Endometrium (tissue), 2 donors: ENCODE data around the gene CD8B.
A peak's percentile ranks its signal among the peaks of the same experiment; 100 is the strongest.
"Not testable (repeated sequence)": the region's sequence is repeated elsewhere in the genome, so short reads cannot be mapped to it uniquely, and the experiment has no call there.

Experiments
- FAIRE-seq: peaks from 2 replicates; lab custom pipeline; 2012; peaks lifted over from hg19 to GRCh38; lab: Jason Lieb, UNC
- donor health status: control.
- donor health status: control.

CD8B gene

DNA sequence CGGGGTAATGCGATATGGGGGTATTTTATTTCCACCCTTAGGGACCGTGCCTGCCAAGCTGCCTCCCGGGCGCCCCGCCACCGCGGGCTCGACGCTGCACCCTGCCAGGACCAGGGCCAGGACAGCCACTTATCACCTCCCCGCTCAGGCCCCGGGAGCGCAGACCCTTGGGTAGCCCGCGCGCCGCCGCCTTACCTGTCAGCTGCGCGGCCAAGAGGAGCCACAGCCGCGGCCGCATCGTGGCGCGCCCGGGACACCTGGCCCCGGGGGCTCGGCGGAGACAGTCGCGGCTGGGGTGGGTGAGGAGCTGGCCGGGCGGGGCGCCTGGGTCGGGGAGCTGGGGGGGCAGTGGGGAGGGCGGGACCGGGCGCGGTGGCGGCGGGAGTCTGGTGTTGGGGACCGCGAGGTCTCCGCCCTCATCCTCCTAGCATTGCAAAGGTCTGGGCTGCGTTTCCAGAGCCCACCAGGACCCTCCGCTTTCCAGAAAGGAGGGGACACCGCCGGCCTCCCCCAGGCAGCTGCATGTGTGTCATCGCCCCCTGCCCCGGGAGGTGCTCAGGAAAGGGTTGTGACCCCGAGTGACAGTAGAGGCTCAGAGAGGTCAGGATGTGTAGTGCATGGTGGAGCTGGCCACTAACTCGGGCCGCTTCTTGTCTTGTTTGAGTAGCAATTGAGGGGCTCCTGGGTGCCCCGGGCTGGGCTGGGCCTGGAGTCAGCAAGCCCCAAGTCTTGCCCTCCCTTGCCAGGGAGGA, at the start of gene CD8B:
TSS of gene CD8B (minus strand) at position 259 of the 752 bp plus-strand sequence. CDS start at position 238, 21 bp downstream.
- FAIRE-seq = not testable (repeated sequence)

DNA sequence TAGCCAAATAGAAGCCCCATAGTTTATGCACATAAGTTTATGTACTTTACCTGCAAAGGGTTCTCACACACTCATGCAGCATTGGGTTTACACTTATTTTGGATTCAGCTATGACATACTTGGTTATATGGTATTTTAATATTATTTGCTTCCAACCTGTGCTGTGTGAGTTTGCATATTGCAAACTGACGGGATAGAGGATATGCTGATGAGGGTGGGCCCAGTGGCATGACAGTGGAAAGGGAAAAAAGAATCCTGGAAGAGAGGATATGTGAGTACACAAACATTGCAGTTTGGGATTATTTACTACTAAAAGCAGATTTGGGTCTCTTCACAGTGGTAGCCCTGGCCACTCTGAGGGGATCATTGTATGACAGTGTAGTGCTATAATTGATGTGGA, 44.2 kb upstream of the CD8B start:
- FAIRE-seq = not testable (repeated sequence)

DNA sequence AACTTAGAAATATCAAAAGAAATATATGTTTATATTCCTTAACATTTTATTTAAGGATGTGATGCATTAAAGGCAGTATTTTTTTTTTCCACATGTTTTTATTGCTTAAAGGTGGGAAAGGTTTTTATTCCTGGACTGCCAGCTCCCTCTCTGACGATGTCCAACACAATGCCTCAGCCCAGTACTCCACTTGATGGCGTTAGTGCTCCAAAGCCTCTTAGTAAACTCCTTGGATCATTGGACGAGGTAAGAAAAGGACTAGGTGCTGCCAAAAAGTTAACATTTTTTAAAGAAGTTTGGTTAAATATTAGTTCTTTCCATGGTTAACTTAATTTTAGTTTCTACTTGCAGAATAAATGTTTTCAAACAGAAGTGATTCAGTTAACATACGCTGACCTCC, 39.0 kb upstream of the CD8B start:
- FAIRE-seq = peak; percentile 15

DNA sequence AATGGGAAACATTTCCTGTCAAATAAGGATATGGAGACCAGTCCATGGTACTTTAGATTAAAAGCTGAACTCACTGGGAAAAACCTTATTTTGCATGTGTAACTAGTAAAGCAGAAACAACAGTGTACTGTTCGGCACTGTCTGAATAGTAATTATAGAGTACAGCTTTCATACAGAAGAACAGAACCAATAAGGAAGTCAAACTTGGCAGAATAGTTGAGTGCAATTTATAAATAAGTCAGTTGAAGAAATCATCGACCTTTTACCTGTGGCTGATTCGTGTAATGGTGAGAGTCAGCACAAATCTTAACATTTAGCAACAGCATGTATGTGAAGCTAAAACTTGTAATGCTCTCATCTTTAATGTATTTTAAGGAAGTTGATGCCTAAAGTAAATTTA, 24.3 kb upstream of the CD8B start:
- not testable (repeated sequence) for FAIRE-seq

DNA sequence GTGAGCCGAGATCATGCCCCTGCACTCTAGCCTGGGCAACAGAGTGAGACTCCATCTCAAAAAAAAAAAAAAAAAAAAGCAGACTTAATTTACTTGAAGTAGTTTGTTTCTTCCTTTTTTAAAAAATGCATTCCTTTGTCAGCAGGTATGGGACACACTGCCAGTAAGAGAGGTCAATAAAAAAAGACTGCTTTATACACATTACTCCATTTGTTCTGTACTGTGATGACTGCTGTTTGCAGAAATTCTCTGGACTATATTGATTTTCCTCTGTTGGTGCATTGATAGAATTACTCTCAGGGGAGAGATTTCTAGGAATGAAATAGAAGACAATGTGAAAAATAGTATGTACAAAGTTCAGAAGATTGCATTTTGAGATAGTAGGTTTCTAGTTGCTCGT, 21.2 kb upstream of the CD8B start:
- not testable (repeated sequence) for FAIRE-seq

DNA sequence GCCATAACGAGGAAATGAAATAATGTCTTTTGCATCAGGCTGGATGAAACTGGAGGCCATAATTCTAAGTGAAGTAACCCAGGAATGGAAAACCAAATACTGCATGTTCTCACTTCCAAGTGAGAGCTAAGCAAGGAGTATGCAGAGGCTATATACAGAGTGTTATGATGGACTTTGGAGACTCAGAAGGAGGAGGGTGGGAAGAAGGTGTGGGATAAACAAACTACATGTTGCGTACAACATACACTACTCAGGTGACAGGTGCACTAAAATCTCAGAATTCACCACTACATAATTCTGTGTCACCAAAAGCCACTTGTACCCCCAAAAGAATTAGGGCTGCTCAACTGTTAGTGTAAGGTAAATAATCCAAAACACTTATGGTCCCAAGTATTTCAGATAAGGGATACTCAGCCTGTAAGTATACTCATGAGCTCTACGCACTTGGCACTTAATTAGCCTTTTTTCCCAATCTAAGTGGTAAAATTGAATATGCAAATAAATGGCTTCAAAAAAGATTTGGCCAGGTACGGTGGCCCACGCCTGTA, 20.5 kb upstream of the CD8B start:
- FAIRE-seq = not testable (repeated sequence)

DNA sequence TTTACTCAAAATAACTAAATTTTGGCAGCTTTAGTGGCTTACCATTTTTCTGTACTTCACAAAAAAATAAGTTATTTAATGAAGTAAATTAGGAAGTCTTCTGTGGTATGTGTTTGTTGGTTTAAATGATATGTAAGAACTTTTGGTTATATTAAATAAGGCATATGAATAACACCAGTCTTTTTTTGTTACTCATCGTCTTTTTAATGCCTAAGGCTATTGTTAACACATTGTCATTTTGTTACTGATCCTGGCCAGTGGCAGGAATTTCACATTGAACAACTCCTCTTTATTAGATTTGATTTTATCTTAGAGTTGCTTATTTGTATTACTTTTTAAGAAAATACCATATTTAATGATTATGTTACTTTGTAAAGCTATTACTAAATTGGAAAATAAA, 17.3 kb upstream of the CD8B start:
- not testable (repeated sequence) for FAIRE-seq

DNA sequence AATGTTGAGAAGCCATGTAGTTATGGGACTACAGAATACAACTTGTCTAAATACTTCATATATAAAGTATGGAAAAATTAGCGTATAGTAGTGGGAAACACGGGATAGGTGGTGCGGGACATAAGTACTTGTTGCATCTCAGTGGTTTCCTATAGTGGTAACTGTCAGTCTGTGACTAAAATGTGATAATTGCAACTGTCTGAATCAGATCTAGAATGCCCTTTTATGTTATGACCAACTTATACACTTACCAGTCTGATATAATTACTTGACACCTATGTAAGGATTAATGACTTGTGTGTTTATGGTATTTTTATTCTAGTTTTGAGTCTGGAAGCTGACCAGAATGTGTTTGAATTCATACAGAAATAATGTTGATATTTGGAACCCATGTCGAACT, 9.3 kb upstream of the CD8B start:
- FAIRE-seq = not testable (repeated sequence)

DNA sequence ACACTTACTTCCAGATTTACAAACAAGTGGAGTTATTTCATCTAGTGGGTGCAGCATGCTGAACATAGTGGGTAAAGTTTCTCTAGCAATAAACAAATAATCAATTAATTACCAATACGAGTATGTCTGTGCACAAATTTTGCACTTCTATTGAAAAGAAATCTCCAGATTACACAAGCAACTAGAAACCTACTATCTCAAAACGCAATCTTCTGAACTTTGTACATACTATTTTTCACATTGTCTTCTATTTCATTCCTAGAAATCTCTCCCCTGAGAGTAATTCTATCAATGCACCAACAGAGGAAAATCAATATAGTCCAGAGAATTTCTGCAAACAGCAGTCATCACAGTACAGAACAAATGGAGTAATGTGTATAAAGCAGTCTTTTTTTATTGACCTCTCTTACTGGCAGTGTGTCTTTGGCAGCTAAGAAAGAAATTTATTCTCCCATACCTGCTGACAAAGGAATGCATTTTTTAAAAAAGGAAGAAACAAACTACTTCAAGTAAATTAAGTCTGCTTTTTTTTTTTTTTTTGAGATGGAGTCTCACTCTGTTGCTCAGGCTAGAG, 7.3 kb upstream of the CD8B start:
- not testable (repeated sequence) for FAIRE-seq

DNA sequence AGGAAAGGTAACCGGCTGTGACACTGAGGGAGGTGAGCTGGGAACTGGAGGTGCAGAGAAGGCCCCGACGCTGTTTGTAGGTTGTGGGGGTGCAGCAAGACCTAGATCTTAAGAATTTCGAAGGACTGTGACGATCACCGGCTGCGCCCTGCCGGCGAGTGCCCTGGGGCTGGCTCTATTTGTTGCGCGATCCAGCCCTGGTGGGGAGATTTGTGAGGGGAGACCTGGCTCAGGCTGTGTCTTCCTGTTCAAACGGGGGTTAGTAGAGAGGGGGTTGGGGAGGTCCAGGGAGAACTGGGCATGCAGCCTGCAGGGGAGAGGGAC, 656 bp upstream of the CD8B start:
- not testable (repeated sequence) for FAIRE-seq

DNA sequence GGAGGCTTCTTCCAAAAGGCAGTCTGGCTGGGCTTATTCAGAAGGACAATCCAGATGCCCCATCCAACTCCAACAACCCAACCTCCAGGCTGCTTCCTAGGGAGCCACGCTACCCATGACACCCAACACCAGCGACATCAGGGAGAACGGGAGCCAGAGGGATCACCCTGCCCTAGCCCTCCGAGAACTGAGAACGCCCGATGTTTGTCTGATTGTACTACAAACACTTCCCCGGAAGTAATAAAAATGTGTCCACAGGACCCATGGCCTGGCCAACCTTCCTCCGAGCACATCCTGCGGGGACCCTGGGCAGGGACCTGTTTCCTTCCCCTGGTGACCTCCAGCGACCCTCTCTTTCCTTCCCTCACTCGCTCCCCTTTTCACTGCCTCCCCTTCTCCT, 511 bp downstream of the CD8B start:
- FAIRE-seq = not testable (repeated sequence)

DNA sequence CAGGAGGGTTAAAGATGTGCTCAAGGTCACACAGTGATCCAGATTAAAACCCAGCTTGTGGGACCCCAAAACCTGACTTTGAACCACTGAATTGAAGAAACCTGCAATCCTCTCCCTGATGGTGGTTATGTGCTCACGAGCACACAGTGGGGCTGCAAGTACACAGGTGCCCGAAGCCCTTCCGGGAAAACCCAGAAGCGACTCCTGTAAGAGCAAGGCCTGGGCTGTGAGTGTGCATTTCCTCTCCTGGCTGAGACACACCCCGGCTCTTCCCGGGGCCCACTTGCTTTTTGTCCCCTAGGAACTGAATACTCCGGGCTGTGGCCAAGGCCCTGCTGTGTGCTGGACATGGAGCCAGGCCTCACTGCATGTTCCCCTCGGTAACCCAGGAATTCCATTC, 1.1 kb downstream of the CD8B start:
- FAIRE-seq = not testable (repeated sequence)

DNA sequence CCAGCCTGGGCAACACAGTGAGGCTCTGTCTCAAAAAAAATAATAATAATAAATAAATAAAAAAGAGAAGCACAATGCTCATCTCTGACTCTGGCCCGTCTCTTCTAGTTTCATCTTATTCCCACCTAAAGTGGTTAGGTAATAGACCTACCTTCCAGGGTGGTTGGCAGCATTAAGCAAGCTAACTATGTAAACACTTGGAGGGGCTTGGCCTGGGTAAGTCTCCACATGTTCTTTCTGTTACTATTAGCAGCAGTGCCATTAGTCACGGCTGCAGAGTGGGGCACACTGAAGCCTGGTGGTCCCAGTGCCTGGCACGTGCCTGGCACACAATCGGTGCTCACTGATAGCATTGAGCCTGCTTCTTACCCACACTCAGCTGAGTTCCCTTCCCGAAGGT, 4.0 kb downstream of the CD8B start:
- not testable (repeated sequence) for FAIRE-seq

DNA sequence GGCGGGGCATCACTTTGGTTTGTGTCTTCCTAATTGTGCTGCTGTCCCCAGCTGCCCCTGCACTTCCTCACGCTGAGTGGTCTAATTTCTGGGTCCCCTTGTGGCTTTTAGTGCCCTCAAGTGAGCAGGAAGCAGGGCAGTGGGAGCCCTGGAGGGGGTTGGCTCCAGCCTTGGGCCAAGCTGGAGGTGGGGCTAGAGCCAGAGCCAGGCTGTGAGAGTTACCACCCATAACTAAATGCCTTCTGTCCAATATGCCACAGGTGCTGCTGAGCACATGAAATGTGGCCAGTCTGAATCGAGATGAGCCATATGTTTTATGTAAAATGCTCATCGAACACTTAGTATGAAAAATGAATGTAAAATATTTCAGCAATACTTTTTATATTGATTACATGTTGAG, 5.2 kb downstream of the CD8B start:
- FAIRE-seq = peak; percentile 46

DNA sequence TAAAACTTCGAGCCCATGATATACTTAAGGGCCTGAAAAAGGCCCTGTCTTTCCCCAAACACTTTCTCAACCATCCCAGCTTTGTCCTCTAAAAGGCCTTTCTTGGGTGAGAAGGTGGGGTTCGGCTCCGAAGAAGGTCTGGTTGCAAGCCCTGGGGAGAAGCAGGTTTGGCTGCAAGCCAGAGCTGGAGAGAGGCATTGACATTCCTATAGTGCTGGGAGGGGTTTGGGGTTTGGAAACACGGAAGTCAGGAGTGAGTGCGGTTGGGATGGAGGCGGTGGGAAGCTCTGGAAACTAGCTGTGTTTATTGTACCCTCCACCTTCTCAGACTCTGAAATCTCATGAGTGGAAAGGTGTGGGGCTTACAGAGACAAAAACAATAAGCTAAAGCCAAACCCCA, 5.7 kb downstream of the CD8B start:
- FAIRE-seq = not testable (repeated sequence)

DNA sequence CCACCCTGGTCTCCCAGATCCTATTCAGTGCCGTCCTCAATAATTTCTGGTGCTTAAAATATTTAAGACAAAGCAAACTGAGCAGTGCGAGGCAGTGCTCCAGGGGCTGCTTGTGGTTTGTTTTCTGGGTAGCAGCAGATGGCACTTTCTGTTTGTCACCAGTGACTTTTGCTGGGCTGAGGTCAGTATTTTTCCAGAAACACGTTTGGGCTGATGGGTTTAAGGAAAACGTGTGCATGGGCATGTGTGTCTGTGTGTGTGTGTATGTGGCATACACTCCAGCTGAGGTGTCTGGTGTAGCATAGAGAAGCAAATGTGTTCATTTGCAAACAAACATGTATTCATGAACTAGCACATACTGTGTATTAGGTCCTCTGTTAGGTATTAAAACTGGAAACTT, 10.1 kb downstream of the CD8B start:
- not testable (repeated sequence) for FAIRE-seq

DNA sequence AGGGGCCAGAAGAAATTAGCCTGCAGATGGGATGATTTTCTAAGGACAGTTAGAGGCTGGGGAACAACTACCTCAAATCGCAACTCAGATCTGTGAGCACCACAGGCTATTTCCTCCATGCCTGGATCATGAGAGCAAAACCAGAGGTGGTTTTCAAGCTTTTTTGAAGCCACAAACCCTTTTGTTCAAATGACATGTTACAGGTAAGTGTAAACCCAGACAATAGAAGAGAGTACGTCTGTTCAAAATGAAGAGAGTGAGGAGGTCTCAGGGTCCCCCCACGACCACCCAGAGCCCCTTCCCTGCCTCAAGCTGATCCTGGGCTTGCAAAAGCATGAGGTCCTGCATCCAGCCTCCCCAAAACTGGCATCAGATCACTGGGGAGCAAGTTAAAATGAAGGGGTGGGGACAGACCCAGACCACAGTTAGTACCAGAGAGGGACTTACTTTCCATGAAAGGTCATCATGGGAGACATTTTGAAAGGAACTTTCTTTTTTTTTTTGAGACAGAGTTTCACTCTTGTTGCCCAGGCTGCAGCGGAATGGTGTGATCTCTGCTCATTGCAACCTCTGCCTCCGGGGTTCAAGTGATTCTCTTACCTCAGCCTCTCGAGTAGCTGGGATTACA, 19.0 kb downstream of the CD8B start:
- FAIRE-seq = not testable (repeated sequence)

DNA sequence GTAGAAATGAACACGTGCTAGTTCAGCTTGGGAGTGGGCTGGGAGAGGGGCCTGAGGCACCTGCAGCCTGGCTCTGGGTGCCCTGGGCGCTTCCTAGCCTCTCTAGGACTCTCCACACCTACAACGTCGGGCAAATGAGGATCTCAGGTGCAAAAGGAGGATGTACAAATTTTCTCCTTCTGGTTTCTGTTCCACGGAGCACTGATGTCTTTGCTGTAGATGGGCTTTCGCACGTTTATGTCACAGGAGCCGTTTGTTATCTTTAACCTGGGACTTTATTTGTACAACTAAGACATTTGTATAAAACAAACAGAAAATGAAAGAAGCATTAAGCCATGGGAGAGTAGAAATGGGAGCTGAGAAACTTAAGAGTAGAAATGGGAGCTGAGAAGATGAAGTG, 20.4 kb downstream of the CD8B start:
- FAIRE-seq = not testable (repeated sequence)

DNA sequence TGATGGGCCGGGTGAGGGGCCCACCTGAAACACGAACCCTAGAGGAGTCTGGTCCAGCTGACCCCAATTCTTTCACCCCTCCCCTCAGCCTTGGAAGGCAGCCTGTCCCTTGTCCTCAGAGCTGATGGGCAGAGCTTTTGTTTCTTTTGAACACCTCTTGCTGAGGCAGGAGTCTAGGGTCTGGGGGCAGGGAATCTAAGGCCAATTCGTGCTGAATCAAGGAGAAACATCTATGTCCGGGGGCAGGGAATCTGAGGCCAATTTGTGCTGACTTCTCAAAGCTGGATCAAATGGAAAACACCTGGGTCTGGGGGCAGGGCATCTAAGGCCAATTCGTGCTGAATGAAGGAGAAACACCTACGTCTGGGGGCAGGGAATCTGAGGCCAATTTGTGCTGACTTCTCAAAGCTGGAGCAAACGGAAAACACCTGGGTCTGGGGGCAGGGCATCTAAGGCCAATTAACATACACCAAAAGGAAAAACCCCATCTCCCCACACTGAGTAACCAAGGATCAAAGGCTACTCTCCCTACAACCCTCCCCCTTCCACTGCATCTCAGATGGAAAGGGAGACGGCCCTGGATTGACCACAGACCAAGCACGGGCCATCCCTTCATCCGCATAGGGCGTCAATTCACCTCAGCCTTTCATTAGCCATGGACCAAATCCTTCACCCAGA, 21.7 kb downstream of the CD8B start:
- FAIRE-seq = not testable (repeated sequence)

DNA sequence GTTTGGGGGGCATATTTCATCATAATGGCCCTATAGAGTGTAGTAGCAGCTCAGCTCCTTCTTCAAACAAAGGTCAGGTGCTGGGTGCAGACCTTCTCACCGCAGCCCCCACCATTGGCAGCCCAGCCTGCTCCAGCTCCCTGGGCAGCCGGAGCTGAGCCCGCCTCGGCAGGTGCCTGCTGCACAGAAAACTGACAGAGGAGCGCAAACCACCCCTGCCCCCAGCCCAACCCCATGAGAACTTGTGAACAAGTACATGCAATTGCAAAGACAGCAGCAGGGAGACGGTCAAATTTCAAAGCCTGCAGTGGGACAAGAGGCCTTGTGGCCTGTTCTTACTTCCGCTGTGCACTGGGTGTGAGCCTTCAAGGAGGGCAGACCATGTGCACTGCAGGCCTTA, 22.2 kb downstream of the CD8B start:
- not testable (repeated sequence) for FAIRE-seq

DNA sequence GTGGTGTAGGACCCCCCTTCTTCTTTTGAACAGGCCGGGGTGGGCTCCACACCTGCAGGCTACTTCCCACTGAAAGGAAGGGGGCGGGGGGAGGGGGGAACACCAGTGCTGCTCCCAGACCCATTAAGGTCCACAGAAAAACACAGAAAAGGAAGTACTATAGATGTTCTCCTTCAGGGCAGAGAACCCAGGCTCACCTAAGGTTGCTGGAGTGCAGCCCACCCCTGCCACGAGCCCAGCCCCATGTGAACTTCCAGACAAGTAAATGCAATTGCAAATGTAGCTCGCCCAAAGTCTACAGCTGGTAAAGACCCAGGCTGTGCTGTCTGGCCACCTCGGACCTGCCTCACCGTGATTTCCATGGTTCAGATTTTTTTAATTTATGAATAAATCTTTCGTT, 24.0 kb downstream of the CD8B start:
- not testable (repeated sequence) for FAIRE-seq

DNA sequence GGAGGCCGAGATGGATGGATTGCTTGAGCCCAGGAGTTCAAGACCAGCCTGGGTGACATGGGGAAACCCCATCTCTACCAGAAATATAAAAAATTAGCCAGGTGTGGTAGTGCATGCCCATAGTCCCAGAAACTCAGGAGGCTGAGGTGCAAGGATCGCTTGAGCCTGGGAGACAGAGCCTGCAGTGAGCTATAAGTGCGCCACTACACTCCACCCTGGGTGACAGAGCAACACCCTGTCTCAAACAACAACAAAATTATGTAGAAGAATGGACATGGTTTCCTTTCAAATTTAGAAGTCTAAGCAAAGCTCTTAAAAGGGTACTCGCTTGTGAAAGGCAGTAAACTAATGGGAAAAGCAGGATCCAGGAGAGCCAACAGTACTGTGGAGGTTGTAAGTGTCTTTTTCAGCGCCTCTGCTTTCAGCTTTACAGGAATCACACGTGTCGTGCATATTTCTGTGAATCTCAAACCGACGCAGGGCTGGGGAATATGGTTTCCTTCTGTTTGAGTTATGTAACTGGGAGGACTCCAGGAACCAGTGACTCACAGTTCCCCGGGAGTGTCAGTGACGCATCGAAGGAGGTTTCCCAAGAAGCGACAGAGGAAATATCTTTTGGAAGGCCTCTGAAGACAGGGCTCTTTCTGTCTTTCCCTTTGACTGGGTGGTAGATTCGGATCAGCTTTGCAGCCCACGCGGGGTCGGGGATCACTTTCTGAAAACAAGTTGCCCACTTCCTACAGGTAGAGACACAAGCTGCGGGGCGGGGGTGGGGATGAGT, 24.6 kb downstream of the CD8B start:
- FAIRE-seq = peak; percentile 85
